Activated CD4-positive, alpha-beta memory T cell treated with anti-CD3 and anti-CD28 coated beads for 36 hours (primary cell): ENCODE data around the gene C11orf54. TPM values are rescaled to one million over a fixed set of nuclear protein-coding genes. Genes with fewer than 3 reads are reported as not detected.

Experiments
- CTCF ChIA-PET: fragments of 350-600 bp; sonication (Branson Sonifier 250); formaldehyde crosslinking; loops from one replicate; lab custom pipeline; 2021; ENCODE audit warnings: antibody characterized with exemption, inconsistent platforms; lab: Charles Lee
- POLR2A ChIA-PET: fragments of 350-600 bp; sonication (Branson Sonifier 250); formaldehyde crosslinking; loops from one replicate; lab custom pipeline; 2021; ENCODE audit warnings: antibody characterized with exemption; lab: Charles Lee
- DNase-seq: peaks from one replicate; pipeline ENCODE4 v3.0.0-alpha.2; 2020
- H3K27ac Mint-ChIP-seq: one replicate; pipeline ENCODE4 v1.8.0; 2021; ENCODE audit warnings: mixed read lengths
- H3K27me3 Mint-ChIP-seq: one replicate; pipeline ENCODE4 v1.8.0; 2021; ENCODE audit warnings: mixed read lengths
- H3K36me3 Mint-ChIP-seq: one replicate; pipeline ENCODE4 v1.8.0; 2021; ENCODE audit warnings: mixed read lengths
- H3K4me1 Mint-ChIP-seq: one replicate; pipeline ENCODE4 v1.8.0; 2021; ENCODE audit warnings: low read depth, mixed read lengths
- H3K4me3 Mint-ChIP-seq: one replicate; pipeline ENCODE4 v1.8.0; 2021; ENCODE audit warnings: mild to moderate bottlenecking, mixed read lengths
- H3K9me3 Mint-ChIP-seq: one replicate; pipeline ENCODE4 v1.8.0; 2021; ENCODE audit warnings: mixed read lengths
- intact Hi-C: fragments of 100-400 bp; cut with micrococcal nuclease; formaldehyde crosslinking; loops from one replicate; pipeline ENCODE4 v1.15.1; 2023
- microRNA-seq: library from miRNA; unstranded; fragments of <30 nt; microRNA quantifications from one replicate; pipeline ENCODE4 v1.2.0, GENCODE V29; 2022; ENCODE audit warnings: borderline number of aligned reads, borderline microRNAs expressed, borderline replicate concordance
- total RNA-seq, 2 experiments: library from RNA; stranded (reverse); gene quantifications; one replicate each; pipeline ENCODE4 v1.2.3, GENCODE V29; 2021

The C11orf54 gene
- total RNA-seq, 2 experiments from 2014 or later = 21.6 to 23.7 TPM

DNA sequence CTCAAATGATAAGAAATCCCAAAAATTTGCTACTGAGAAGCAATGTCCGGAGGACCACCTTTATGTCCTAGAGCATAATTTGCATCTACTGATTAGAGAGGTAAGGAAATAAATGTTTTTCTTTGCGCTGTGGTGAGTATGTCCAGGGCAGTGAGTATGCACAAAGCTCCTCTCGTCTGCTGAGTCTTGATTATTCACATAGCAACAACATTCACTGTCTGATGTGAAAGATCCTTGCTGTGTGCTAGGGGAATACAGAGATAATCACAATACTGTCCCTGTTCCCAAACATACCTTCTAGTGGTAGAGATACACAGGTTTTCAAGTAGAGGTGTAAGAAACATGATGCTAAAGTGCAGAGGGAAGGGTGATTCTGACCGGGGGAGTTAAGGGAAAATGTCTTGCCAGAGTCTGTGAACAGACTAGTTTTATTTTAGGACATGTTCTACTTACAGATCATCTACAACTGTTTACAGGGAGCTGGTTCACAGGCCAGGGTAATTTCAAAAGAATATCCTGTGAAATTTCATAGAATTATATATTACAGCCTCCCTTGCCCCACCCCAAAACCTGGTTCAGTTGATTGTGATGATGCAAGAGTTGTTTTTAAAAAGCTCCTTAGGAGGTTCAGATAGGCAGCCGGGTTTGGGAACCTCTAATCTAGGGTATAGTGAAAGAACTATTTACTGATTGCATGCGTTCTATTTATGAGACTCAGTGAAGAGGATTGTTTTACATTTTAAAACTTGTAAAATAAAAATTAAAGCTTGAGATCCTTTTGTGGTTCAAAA lies 55.2 kb downstream of the C11orf54 start:
- intact Hi-C loops = no loop called here
- peaks cover 47% of the 10 kb centered on the region for H3K36me3 Mint-ChIP-seq
- H3K4me3 Mint-ChIP-seq = no peak overlapping the region
- CTCF ChIA-PET = interaction anchor here (0.7 kb wide), 1 partner anchor 81 kb away, joined by 3 read pairs; no protein-coding TSS in a partner anchor
- no peak for DNase-seq
- H3K27me3 Mint-ChIP-seq = no peaks in the 10 kb centered on the region
- H3K9me3 Mint-ChIP-seq = no peaks in the 10 kb centered on the region
- POLR2A ChIA-PET = interaction anchor here (0.5 kb wide), 1 partner anchor 11 kb away, joined by 4 read pairs; no protein-coding TSS in a partner anchor
- H3K4me1 Mint-ChIP-seq = peaks cover 2% of the 10 kb centered on the region
- peak overlapping the region; percentile 49 for H3K27ac Mint-ChIP-seq

DNA sequence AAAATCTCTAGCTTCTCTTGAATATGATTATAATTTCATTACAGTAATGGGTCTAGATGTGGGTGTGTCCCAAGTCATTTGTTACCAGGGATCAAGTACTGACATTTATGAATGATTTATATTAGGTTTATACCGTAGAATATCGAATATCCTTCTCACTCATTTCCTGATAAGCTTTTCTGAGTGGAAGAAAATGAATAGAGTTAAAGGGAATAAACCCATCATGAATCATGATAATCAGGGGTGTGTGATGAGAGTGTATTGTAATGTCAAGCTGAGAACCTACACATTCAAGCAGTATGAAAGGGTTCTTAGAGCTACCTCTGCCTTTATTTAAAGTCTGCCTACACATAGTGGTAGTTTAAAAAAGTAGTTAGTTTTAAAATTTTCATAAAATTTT lies 59.9 kb downstream of the C11orf54 start:
- H3K27ac Mint-ChIP-seq = no peak overlapping the region
- H3K4me1 Mint-ChIP-seq = no peaks in the 10 kb centered on the region
- intact Hi-C loops = no loop called here
- no peak for DNase-seq
- POLR2A ChIA-PET = interaction anchor here (0.9 kb wide), 1 partner anchor 18 kb away, joined by 3 read pairs; the partner anchor contains the start of gene MED17
- no peak overlapping the region for H3K4me3 Mint-ChIP-seq
- no peaks in the 10 kb centered on the region for H3K27me3 Mint-ChIP-seq
- H3K9me3 Mint-ChIP-seq = no peaks in the 10 kb centered on the region
- H3K36me3 Mint-ChIP-seq = peaks cover 30% of the 10 kb centered on the region
- CTCF ChIA-PET = no interaction called here

DNA sequence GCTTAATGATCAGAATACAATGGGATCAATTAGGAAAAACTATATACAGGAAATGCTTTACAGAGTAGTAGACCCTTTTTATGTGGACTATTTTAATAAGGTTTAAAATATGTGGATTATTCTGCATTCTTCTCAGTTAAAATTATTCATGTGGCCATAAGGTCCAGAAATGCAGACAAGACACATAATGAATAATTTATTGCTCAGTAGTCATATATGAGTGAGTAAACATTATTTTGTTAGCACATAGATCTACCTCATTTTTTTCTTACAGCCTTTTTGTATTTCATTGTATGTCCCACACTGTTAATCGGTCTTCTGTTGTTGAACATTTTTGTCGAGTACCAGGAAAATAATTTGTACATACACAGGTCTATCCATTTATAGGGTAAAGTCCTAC lies 63.4 kb downstream of the C11orf54 start:
- DNase-seq = no peak
- no peak overlapping the region for H3K4me3 Mint-ChIP-seq
- no peaks in the 10 kb centered on the region for H3K4me1 Mint-ChIP-seq
- H3K27me3 Mint-ChIP-seq = no peaks in the 10 kb centered on the region
- H3K36me3 Mint-ChIP-seq = peaks cover 23% of the 10 kb centered on the region
- CTCF ChIA-PET = no interaction called here
- intact Hi-C loops = no loop called here
- no peak overlapping the region for H3K27ac Mint-ChIP-seq
- H3K9me3 Mint-ChIP-seq = no peaks in the 10 kb centered on the region
- POLR2A ChIA-PET = no interaction called here

DNA sequence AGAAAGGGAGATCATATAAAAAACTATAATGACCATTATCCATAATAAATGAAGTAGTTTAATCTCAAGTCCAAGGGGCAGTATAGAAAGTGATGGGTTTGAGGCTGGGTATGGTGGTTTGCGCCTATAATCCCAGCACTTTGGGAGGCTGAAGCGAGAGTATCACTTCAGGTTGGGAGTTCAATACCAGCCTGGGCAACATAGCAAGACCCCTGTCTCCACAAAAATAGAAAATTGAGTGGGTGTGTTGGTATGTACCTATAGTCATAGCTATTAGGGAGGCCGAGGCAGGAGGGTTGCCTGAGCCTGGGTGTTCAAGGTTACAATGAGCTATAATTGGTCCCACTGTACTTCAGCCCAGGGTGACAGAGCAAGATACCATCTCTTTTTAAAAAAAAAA lies 66.5 kb downstream of the C11orf54 start:
- H3K4me1 Mint-ChIP-seq = no peaks in the 10 kb centered on the region
- no peaks in the 10 kb centered on the region for H3K27me3 Mint-ChIP-seq
- DNase-seq = no peak
- no peaks in the 10 kb centered on the region for H3K9me3 Mint-ChIP-seq
- ChIA-PET CTCF (no interaction called here), POLR2A (interaction anchor here (0.6 kb wide), 1 partner anchor 11 kb away, joined by 4 read pairs; no protein-coding TSS in a partner anchor)
- peaks cover 34% of the 10 kb centered on the region for H3K36me3 Mint-ChIP-seq
- no peak overlapping the region for H3K27ac Mint-ChIP-seq
- intact Hi-C loops = no loop called here
- no peak overlapping the region for H3K4me3 Mint-ChIP-seq

DNA sequence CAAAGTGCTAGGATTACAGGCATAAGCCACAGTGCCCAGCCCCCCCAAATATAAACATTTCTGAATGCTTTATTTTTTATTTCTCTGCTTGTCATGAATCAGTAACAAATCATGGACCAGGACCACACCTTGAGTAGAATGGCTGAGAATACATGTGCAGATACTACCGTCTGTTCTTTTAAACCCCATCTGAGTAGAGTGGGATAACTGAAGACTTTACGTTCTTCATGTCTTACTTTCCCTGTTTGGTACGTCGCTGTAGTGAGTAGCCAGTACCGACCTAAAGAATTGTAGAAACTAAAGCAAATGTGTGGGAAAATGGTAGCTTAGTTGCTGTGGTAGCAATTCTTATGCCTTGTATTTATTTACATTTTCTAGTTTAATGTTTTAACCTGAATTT lies 72.5 kb downstream of the C11orf54 start:
- peaks cover 35% of the 10 kb centered on the region for H3K36me3 Mint-ChIP-seq
- H3K4me3 Mint-ChIP-seq = no peak overlapping the region
- no peak for DNase-seq
- POLR2A ChIA-PET = no interaction called here
- intact Hi-C loops = no loop called here
- no peaks in the 10 kb centered on the region for H3K4me1 Mint-ChIP-seq
- H3K27ac Mint-ChIP-seq = no peak overlapping the region
- H3K9me3 Mint-ChIP-seq = no peaks in the 10 kb centered on the region
- CTCF ChIA-PET = no interaction called here
- H3K27me3 Mint-ChIP-seq = no peaks in the 10 kb centered on the region

Small RNA genes within 50 kb of the gene (microRNA-seq; reads per million reads assigned to microRNA genes)
- 38.1 reads per million, percentile 53 among the genes with 10 or more reads in this experiment for gene MIR1304

Other genes starting within 250 kb of the C11orf54 start
- gene SMCO4, start 198.3 kb upstream of the C11orf54 start, total RNA-seq = 10 to 100 TPM; 40.9 to 41.2 TPM
- 10 to 100 TPM; 28.0 to 28.4 TPM for gene CEP295, start 80.0 kb upstream of the C11orf54 start, total RNA-seq
- 100 to 1,000 TPM; 325 to 342 TPM for gene TAF1D, start 177 bp upstream of the C11orf54 start, total RNA-seq
- gene MED17, start 42.6 kb downstream of the C11orf54 start, total RNA-seq = 10 to 100 TPM; 32.3 to 34.7 TPM
- not detected for gene VSTM5, start 108.9 kb downstream of the C11orf54 start, total RNA-seq